NCI-H345 treated with DMSO at 0.1 percent for 48 hours (cell line): ENCODE measurements around the gene HERC3.

Experiments used
- DNase-seq: peaks from one replicate; lab custom pipeline; 2025; ENCODE audit not compliant: unreplicated experiment; lab: John Stamatoyannopoulos, UW

HERC3 gene

GRCh38 chr4:88713782-88714181 is 121.5 kb downstream of the HERC3 start:
- no peak for DNase-seq

DNA sequence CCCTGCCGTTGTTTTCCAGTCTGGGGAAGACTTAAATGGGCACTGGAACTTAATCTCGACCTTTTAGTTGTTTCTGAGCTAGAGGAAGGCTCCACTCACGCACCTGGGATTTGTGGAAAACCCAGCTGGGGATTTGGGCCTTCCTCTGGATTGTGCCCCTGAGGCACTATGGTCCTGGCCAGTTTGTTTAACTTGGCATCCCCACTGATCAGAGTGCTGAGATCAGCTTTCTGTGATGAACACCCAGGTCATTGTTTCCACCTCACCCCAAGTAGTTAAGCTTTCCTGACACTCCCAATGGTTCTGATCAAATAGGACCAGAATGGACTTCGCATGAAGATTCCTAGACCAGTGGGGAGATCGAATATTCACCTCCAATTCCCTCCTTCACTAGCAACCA is 125.8 kb downstream of the HERC3 start:
- DNase-seq = no peak

GRCh38 chr4:88719381-88719780 is 127.1 kb downstream of the HERC3 start:
- DNase-seq = no peak

GRCh38 chr4:88720451-88721428 is 128.5 kb downstream of the HERC3 start:
- DNase-seq = no peak

DNA sequence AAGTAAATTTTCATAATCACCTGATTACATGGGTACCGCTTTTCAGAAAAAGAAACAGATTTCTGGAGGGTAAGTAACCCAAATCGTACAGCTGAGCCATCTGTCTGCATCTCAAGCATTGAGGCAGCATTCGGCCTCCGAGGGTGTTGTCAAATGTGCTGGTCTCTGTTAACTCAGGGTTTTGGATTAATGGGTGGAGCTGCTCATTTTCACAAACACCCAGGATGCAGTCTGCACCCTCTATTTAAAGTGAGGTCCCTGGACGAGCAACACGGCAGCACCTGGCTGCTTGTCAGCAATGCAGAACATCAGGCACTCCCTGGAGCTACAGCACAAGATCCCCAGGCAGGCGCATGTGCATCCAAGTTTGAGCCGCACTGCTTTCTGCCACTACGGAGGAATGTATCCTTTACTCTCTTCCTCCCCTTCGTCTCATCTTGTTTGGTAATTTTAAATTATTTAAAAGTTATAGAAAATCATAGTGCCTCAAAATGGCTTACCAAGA is 130.0 kb downstream of the HERC3 start:
- DNase-seq = no peak

GRCh38 chr4:88722828-88723227 is 130.5 kb downstream of the HERC3 start:
- no peak for DNase-seq

DNA sequence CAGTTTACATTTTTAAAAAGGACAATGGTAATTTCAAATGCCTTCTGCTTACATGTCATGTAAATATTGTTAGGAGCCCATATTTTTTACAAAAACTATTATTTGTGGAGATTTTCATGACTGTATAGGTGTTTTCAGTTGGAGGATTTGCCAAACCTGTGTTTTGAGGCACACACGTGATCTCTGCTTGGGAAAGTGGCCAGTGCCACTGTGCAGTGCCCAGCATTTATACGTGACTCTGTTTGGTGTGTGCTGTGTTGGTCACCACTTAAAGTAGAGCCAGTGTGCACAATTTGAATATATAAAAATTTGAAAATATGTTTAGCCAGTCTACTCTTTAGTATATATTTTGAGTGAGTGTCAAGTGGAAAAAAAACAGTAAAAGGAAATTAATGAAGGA is 132.1 kb downstream of the HERC3 start:
- DNase-seq = no peak

- DNase-seq = no peak
These were observed 132.9 kb downstream of the HERC3 start for GRCh38 chr4:88725143-88725542.

- DNase-seq = no peak
These were observed 133.7 kb downstream of the HERC3 start for GRCh38 chr4:88725986-88726385.

GRCh38 chr4:88728146-88728545 is 135.9 kb downstream of the HERC3 start:
- DNase-seq = no peak

DNA sequence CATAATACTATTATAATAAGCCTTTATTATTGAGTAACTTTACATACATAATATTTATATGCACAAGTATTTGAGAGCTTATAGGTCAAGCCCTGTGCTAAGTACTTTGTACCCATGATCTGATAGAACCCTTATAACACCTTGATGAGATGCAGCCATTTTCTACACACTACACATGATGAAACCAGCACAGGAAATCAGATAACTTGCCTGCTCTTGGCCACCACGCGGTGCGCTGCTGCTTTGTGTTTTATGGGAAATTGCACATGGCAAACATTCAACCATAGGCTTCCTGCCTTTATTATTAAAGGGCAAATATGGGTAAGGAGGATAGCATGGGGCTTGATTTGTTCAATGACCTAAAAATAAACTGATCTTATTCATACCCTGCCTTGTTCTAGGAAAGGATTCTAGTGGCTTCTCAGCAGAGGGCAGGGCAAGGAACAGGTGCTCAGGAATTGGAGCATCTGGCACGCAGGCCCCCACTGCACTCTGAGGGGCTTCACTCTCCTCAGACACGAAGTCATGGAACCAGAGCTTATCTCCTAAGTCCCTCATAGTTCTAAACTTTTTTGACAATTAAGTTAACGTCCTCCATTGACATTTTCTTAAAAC is 137.0 kb downstream of the HERC3 start:
- no peak for DNase-seq

DNA sequence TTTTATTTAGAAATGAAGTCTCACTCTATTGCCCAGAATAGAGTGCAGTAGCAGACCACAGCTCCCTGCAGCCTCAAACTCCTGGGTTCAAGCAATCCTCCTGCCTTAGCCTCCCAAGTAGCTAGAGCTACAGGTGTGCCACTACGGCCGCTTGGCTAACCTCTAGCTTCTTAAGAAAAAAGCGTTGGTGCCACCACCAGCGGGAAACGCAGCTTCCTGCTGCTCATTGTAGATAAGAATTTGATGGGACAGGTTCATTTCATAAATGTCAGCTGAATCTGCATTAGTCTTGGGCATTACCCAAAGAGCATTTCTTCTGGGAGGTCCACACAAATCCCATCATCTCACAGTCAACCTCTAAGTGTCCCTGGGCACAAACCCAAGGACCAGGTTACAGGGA is 138.5 kb downstream of the HERC3 start:
- DNase-seq = no peak

DNA sequence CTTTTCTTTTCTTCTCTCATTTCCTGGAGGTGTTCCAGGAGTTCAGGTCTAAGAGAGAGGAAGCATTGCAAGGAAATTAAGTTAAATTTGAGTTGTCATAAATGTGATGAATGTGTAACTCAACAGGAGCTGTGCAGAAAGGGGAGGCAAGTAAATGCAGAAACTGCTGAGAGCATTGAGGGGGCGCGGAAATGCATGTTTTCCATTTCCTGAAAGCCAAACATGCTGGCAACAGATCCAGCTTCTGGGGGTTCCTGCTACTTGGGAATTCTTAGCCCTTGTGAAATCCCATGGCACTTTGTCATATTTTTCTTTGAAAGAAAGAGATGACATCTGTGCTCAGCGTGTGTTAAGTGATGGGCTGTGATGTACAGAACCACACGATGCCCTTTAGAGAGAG is 139.1 kb downstream of the HERC3 start:
- DNase-seq = no peak

- no peak for DNase-seq
These were observed 140.6 kb downstream of the HERC3 start for GRCh38 chr4:88732714-88733368.

DNA sequence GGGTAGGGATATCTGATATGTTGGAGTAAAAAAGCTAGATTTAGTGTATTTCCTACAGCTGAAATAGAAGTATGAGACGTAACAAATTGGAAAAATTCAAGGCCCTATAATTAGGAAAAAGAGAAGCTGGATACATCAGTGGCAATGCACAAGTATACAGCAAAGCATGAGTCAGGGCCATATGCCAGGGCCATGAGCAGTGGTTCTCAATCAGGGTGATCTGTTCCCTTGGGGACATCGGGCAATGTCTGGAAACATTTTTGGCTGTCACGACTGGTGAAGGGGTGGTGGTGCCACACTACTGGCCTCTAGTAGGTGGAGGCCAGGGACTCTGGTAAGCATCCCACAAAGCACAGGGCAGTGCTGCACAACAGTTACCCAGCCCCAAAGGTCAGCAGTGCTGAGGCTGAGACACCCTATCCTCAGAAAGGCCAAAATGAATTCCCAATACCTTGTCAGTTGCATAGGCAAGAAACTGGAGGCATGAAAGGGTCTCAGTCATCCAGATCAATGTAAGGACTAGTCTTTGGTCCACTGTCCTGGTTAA is 142.2 kb downstream of the HERC3 start:
- DNase-seq = no peak

DNA sequence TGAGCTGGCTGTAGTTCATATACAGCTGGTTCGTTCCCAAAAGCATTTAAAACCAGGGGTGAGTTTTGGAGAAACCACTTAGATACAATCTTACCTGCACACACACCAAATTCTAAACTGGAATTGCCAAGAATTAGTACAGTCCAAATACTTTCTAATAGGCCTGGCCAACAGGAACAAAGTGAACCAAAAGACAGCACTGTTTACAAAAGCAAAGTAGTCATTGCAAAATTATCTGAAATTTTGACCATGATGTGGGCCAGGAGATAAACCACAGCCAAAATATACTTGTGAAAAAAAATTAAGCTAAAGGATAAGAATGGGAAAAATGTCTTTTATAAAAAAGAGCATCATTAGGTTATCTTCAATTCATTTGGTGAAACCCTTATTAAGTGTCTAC is 143.3 kb downstream of the HERC3 start:
- no peak for DNase-seq

GRCh38 chr4:88736264-88736663 is 144.0 kb downstream of the HERC3 start:
- DNase-seq = no peak

DNA sequence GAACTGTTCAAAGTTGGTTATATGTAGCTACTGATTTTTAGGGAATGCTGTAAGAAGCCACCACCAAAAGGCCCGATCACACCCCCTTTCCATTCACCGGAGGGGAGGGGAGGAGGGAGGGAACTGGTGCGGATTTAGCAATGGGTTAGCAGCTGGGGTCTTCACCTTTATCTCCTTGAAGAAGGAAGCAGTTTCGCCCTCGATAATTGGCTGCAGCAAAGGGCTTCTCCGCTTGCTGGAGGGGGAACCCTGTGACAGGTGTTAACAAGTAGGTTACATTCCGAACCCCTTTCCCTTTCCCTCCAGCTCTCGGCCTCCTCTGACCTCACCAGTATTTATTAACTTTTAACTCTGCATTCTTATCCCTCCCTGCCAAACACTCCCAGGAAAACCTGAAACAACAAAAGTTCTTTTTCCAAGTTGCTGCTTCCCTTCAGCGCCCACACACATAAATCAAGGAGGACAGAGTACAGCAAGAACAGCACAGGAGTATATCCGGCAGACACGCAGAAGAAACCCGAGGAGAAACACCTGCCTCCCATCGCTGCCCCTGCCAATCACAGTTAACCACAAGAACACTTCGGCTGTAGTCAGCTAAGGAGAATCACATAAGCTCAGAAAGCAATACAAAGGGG is 145.1 kb downstream of the HERC3 start:
- no peak for DNase-seq

- DNase-seq = no peak
These were observed 145.9 kb downstream of the HERC3 start for GRCh38 chr4:88738180-88738579.

- no peak for DNase-seq
These were observed 150.3 kb downstream of the HERC3 start for GRCh38 chr4:88742561-88742960.

DNA sequence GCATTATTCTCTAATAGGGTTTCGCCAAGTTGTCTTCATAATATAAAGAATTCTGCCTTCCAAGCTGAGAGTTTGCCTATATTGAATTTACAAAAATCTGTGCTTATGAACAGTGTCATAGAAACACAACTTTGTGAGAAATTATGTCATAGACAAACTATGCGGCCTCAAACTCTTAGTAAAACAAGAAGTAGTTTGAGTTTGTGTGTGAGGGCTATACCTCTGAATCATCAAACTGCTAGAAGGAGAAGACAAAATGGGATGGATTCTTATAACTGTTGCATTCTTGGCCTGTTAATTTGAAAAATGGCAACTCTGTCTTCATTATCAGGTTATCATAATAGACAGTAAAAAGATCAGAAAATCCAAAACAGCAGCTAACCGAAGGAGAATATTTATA is 151.4 kb downstream of the HERC3 start:
- DNase-seq = no peak
